A673 (cell line): ENCODE measurements around the gene ATCAY.

Source experiments
- EZH2 ChIP-seq: fragments of 200-600 bp; sonication (generic); IDR thresholded peaks from 2 replicates; pipeline ENCODE4 v1.6.1; 2017; ENCODE audit warnings: borderline replicate concordance, low read depth, mild to moderate bottlenecking, mixed read lengths, antibody characterized with exemption, low read length; ENCODE audit not compliant: poor library complexity, severe bottlenecking
- TF ChIP-seq, protein P1 (sequence below): fragments of 300-800, 200-600 bp; sonication (generic); conservative IDR thresholded peaks from 2 replicates; pipeline ENCODE4 v1.5.1; 2017; ENCODE audit warnings: low read depth, mild to moderate bottlenecking, antibody characterized with exemption, low read length, moderate library complexity, mixed read lengths

DNA sequence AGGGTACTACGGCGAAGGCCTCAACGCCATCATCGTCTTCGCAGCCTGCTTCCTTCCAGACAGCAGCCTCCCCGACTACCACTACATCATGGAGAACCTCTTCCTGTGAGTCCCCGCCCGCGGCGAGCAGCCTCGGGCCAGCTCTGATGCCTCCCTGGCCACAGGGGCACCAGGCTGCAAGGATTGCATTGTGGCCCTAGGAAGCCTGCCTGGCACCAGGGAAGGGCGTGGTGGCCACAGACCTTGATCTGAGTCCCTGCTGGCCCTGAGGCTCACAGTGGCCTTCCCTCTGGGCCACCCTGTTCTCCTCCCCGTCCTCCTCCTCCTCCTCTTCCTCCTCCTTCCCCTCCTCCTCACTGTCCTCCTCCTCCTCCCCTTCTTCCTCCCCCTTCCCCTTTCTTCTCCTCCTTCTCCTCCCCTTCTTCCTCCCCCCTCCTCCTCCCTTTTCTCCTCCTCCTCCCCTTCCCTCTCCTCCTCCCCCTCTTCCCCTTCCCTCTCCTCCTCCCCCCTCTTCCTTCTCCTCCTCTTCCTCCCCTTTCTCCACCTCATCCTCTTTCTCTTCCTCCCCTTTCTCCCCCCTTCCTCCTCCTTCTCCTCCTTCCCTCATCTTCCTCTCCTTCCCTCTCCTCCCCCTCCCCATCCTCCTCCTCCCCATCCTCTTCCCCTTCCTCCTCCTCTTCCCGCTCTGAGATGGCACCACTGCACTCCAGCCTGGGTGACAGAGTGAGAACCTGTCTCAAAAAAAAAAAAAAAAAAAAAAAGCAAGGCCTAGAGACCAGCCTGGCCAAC lies 28.0 kb downstream of the ATCAY start:
- TF ChIP-seq, protein P1, sequence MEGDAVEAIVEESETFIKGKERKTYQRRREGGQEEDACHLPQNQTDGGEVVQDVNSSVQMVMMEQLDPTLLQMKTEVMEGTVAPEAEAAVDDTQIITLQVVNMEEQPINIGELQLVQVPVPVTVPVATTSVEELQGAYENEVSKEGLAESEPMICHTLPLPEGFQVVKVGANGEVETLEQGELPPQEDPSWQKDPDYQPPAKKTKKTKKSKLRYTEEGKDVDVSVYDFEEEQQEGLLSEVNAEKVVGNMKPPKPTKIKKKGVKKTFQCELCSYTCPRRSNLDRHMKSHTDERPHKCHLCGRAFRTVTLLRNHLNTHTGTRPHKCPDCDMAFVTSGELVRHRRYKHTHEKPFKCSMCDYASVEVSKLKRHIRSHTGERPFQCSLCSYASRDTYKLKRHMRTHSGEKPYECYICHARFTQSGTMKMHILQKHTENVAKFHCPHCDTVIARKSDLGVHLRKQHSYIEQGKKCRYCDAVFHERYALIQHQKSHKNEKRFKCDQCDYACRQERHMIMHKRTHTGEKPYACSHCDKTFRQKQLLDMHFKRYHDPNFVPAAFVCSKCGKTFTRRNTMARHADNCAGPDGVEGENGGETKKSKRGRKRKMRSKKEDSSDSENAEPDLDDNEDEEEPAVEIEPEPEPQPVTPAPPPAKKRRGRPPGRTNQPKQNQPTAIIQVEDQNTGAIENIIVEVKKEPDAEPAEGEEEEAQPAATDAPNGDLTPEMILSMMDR: no peak
- TF ChIP-seq EZH2: no peak
